GM23338 (cell line): ENCODE measurements around the gene TTC28. TPM values are rescaled to one million over a fixed set of nuclear protein-coding genes. Genes with fewer than 3 reads are reported as not detected.
A peak's percentile ranks its signal among the peaks of the same experiment; 100 is the strongest.

Experiments used
- ATAC-seq: fragments of 200-7000 bp; cut with Tn5 transposase; 3 replicates; pipeline ENCODE4 v1.9.1; 2020
- DNase-seq: peaks from one replicate; pipeline ENCODE4 v3.0.0-alpha.2; 2015; ENCODE audit warnings: low spot score
- H2AFZ ChIP-seq: fragments of 200-600 bp; sonication (generic); 2 replicates; pipeline ENCODE4 v1.8.0; 2016; ENCODE audit warnings: antibody characterized with exemption, mild to moderate bottlenecking, moderate library complexity
- H3F3A ChIP-seq: fragments of 200-600 bp; sonication (generic); replicated peaks from 2 replicates; pipeline ENCODE4 v1.8.0; 2017; ENCODE audit warnings: antibody characterized with exemption, mixed run types, low read depth
- H3K27ac ChIP-seq: fragments of 200-600 bp; sonication (generic); 2 replicates; pipeline ENCODE4 v1.6.1; 2016; ENCODE audit warnings: low read depth
- H3K27me3 ChIP-seq: fragments of 200-600 bp; sonication (generic); 2 replicates; pipeline ENCODE4 v1.8.0; 2016; ENCODE audit warnings: mild to moderate bottlenecking, mixed run types, moderate library complexity; ENCODE audit not compliant: insufficient read depth
- H3K36me3 ChIP-seq: fragments of 200-600 bp; sonication (generic); 2 replicates; pipeline ENCODE4 v1.8.0; 2016; ENCODE audit warnings: mild to moderate bottlenecking; ENCODE audit not compliant: insufficient read depth
- H3K4me1 ChIP-seq: fragments of 200-600 bp; sonication (generic); 2 replicates; pipeline ENCODE4 v1.8.0; 2016; ENCODE audit warnings: mild to moderate bottlenecking, moderate library complexity; ENCODE audit not compliant: insufficient read depth
- H3K4me2 ChIP-seq: fragments of 200-600 bp; sonication (generic); 2 replicates; pipeline ENCODE4 v1.7.1; 2017; ENCODE audit warnings: mixed run types
- H3K4me3 ChIP-seq: fragments of 200-600 bp; sonication (generic); 2 replicates; pipeline ENCODE4 v1.6.1; 2016; ENCODE audit warnings: mixed run types
- H3K79me2 ChIP-seq: fragments of 200-600 bp; sonication (generic); replicated peaks from 2 replicates; pipeline ENCODE4 v1.8.0; 2017; ENCODE audit warnings: mild to moderate bottlenecking; ENCODE audit not compliant: insufficient read depth
- H3K9me2 ChIP-seq: fragments of 200-600 bp; sonication (generic); 2 replicates; pipeline ENCODE4 v1.8.0; 2017; ENCODE audit not compliant: insufficient read depth
- H4K20me1 ChIP-seq: fragments of 200-600 bp; sonication (generic); replicated peaks from 2 replicates; pipeline ENCODE4 v1.8.0; 2017; ENCODE audit warnings: mild to moderate bottlenecking; ENCODE audit not compliant: insufficient read depth
- H3K27ac Mint-ChIP-seq: 2 replicates; pipeline ENCODE4 v1.8.0; 2020; ENCODE audit warnings: inconsistent platforms, mild to moderate bottlenecking, moderate library complexity, mixed read lengths
- H3K27me3 Mint-ChIP-seq: 3 replicates; pipeline ENCODE4 v1.8.0; 2022; ENCODE audit warnings: low read depth, mild to moderate bottlenecking, moderate library complexity, mixed read lengths, inconsistent platforms; ENCODE audit not compliant: insufficient read depth, poor library complexity
- H3K36me3 Mint-ChIP-seq: 3 replicates; pipeline ENCODE4 v1.8.0; 2021; ENCODE audit warnings: low read depth, mild to moderate bottlenecking, inconsistent platforms, moderate library complexity, mixed read lengths
- H3K4me1 Mint-ChIP-seq: 3 replicates; pipeline ENCODE4 v1.8.0; 2020; ENCODE audit warnings: mild to moderate bottlenecking, inconsistent platforms, mixed read lengths
- H3K4me3 Mint-ChIP-seq: 3 replicates; pipeline ENCODE4 v1.8.0; 2021; ENCODE audit warnings: moderate library complexity, mild to moderate bottlenecking, inconsistent platforms, mixed read lengths
- H3K9me3 Mint-ChIP-seq: 3 replicates; pipeline ENCODE4 v1.8.0; 2020; ENCODE audit warnings: moderate library complexity, mild to moderate bottlenecking, inconsistent platforms, mixed read lengths
- EZH2 ChIP-seq: fragments of 200-600 bp; sonication (generic); IDR thresholded peaks from one replicate; pipeline ENCODE4 v1.8.0; 2017; ENCODE audit warnings: antibody characterized with exemption, mild to moderate bottlenecking, low read depth; ENCODE audit not compliant: unreplicated experiment
- JUNB ChIP-seq: IDR thresholded peaks from one replicate; pipeline ENCODE4 v1.6.1; 2016; ENCODE audit warnings: antibody characterized with exemption; ENCODE audit not compliant: unreplicated experiment
- POLR2AphosphoS5 ChIP-seq: IDR thresholded peaks from 2 replicates; pipeline ENCODE4 v1.6.1; 2016; ENCODE audit warnings: antibody characterized with exemption, low read depth
- REST ChIP-seq: IDR thresholded peaks from one replicate; pipeline ENCODE4 v1.6.1; 2018; ENCODE audit warnings: antibody characterized with exemption; ENCODE audit not compliant: unreplicated experiment
- ZNF331 ChIP-seq: fragments of 250-450 bp; sonication (Bioruptor Pico); IDR thresholded peaks from 2 replicates; pipeline ENCODE4 v1.5.0; 2020; ENCODE audit warnings: low read depth, mild to moderate bottlenecking, moderate library complexity
- polyA plus RNA-seq: library from polyadenylated mRNA; unstranded; fragments of >200 nt; fragmentation: Nextera tagmentation; extraction: Ambion mirVana; gene quantifications from 2 replicates; pipeline ENCODE4 v1.2.1, GENCODE V29; 2016
- total RNA-seq: library from RNA; depleted of rRNA; stranded (reverse); fragments of >200 nt; shearing (Covaris generic); gene quantifications from 2 replicates; pipeline ENCODE4 v1.2.3, GENCODE V29; 2014
- TF ChIP-seq, protein P1 (sequence below): fragments of 250-450 bp; sonication (Bioruptor Pico); IDR thresholded peaks from 2 replicates; pipeline ENCODE4 v1.5.0; 2020; ENCODE audit warnings: mild to moderate bottlenecking, moderate library complexity

TTC28 gene
- total and polyA plus RNA-seq, 2 experiments from 2014 or later = 4.5 to 16.1 TPM

- Histone ChIP-seq H3K27ac (no peak overlapping the region), H3K79me2 (no peaks in the 10 kb centered on the region), H2AFZ (no peak overlapping the region), H3K9me2 (no peaks in the 10 kb centered on the region), H3K4me1 (peaks cover 16% of the 10 kb centered on the region), H3F3A (no peaks in the 10 kb centered on the region), H3K36me3 (no peaks in the 10 kb centered on the region), H3K4me3 (no peak overlapping the region), H4K20me1 (no peaks in the 10 kb centered on the region), H3K27me3 (no peaks in the 10 kb centered on the region), H3K4me2 (peak overlapping the region; percentile 5; the same call in 1 of the 2 replicates)
- ATAC-seq (peak; percentile 88), DNase-seq (peak; percentile 68)
- H3K36me3 Mint-ChIP-seq = no peaks in the 10 kb centered on the region
- no peak overlapping the region for H3K27ac Mint-ChIP-seq
- H3K9me3 Mint-ChIP-seq = no peaks in the 10 kb centered on the region
- TF ChIP-seq JUNB = no peak
- TF ChIP-seq, protein P1, sequence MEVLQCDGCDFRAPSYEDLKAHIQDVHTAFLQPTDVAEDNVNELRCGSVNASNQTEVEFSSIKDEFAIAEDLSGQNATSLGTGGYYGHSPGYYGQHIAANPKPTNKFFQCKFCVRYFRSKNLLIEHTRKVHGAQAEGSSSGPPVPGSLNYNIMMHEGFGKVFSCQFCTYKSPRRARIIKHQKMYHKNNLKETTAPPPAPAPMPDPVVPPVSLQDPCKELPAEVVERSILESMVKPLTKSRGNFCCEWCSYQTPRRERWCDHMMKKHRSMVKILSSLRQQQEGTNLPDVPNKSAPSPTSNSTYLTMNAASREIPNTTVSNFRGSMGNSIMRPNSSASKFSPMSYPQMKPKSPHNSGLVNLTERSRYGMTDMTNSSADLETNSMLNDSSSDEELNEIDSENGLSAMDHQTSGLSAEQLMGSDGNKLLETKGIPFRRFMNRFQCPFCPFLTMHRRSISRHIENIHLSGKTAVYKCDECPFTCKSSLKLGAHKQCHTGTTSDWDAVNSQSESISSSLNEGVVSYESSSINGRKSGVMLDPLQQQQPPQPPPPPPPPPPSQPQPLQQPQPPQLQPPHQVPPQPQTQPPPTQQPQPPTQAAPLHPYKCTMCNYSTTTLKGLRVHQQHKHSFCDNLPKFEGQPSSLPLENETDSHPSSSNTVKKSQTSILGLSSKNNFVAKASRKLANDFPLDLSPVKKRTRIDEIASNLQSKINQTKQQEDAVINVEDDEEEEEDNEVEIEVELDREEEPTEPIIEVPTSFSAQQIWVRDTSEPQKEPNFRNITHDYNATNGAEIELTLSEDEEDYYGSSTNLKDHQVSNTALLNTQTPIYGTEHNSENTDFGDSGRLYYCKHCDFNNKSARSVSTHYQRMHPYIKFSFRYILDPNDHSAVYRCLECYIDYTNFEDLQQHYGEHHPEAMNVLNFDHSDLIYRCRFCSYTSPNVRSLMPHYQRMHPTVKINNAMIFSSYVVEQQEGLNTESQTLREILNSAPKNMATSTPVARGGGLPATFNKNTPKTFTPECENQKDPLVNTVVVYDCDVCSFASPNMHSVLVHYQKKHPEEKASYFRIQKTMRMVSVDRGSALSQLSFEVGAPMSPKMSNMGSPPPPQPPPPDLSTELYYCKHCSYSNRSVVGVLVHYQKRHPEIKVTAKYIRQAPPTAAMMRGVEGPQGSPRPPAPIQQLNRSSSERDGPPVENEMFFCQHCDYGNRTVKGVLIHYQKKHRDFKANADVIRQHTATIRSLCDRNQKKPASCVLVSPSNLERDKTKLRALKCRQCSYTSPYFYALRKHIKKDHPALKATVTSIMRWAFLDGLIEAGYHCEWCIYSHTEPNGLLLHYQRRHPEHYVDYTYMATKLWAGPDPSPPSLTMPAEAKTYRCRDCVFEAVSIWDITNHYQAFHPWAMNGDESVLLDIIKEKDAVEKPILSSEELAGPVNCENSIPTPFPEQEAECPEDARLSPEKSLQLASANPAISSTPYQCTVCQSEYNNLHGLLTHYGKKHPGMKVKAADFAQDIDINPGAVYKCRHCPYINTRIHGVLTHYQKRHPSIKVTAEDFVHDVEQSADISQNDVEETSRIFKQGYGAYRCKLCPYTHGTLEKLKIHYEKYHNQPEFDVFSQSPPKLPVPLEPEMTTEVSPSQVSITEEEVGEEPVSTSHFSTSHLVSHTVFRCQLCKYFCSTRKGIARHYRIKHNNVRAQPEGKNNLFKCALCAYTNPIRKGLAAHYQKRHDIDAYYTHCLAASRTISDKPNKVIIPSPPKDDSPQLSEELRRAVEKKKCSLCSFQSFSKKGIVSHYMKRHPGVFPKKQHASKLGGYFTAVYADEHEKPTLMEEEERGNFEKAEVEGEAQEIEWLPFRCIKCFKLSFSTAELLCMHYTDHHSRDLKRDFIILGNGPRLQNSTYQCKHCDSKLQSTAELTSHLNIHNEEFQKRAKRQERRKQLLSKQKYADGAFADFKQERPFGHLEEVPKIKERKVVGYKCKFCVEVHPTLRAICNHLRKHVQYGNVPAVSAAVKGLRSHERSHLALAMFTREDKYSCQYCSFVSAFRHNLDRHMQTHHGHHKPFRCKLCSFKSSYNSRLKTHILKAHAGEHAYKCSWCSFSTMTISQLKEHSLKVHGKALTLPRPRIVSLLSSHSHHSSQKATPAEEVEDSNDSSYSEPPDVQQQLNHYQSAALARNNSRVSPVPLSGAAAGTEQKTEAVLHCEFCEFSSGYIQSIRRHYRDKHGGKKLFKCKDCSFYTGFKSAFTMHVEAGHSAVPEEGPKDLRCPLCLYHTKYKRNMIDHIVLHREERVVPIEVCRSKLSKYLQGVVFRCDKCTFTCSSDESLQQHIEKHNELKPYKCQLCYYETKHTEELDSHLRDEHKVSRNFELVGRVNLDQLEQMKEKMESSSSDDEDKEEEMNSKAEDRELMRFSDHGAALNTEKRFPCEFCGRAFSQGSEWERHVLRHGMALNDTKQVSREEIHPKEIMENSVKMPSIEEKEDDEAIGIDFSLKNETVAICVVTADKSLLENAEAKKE (CRISPR knock-in tag) = 0 out of 2 replicates have a peak, but pooled peaks have one; percentile 56
- peaks cover 26% of the 10 kb centered on the region for H3K4me1 Mint-ChIP-seq
- no peak overlapping the region for H3K4me3 Mint-ChIP-seq
- H3K27me3 Mint-ChIP-seq = no peaks in the 10 kb centered on the region
These were observed 448.2 kb downstream of the TTC28 start for GRCh38 chr22:28231441-28231840.

- H3K27me3 Mint-ChIP-seq = no peaks in the 10 kb centered on the region
- H3K4me3 Mint-ChIP-seq = no peak overlapping the region
- Histone ChIP-seq H3K79me2 (no peaks in the 10 kb centered on the region), H3K27ac (no peak overlapping the region), H3K27me3 (no peaks in the 10 kb centered on the region), H3K4me2 (no peak overlapping the region), H4K20me1 (no peaks in the 10 kb centered on the region), H3K4me1 (peaks cover 16% of the 10 kb centered on the region), H3K9me2 (no peaks in the 10 kb centered on the region), H3F3A (no peaks in the 10 kb centered on the region), H3K36me3 (no peaks in the 10 kb centered on the region), H3K4me3 (no peak overlapping the region), H2AFZ (no peak overlapping the region)
- no peaks in the 10 kb centered on the region for H3K9me3 Mint-ChIP-seq
- H3K36me3 Mint-ChIP-seq = no peaks in the 10 kb centered on the region
- ATAC-seq (no peak), DNase-seq (no peak)
- TF ChIP-seq EZH2 (no peak), REST (no peak), POLR2AphosphoS5 (no peak), ZNF331 (CRISPR knock-in tag) (no peak)
- no peak overlapping the region for H3K27ac Mint-ChIP-seq
- H3K4me1 Mint-ChIP-seq = peaks cover 26% of the 10 kb centered on the region
These were observed 449.0 kb downstream of the TTC28 start for GRCh38 chr22:28230671-28231070.
